ENCODE measurements around the gene COMT. TPM values are rescaled to one million over a fixed set of nuclear protein-coding genes. Genes with fewer than 3 reads are reported as not detected.

COMT gene
- total RNA-seq, 1 donor from 2014 or later = 34.8 TPM

GRCh38 chr22:19990188-19990587 lies 48.6 kb downstream of the COMT start:
- H3K4me3 Mint-ChIP-seq (ENCODE audit: unreplicated experiment) = no peak overlapping the region
- H3K9me3 Mint-ChIP-seq (ENCODE audit: unreplicated experiment) = peaks cover 2% of the 10 kb centered on the region

GRCh38 chr22:19990609-19991394 lies 49.2 kb downstream of the COMT start:
- H3K27ac Mint-ChIP-seq (ENCODE audit: unreplicated experiment) = no peak overlapping the region
- H3K4me1 Mint-ChIP-seq (ENCODE audit: low read depth, unreplicated experiment) = peaks cover 13% of the 10 kb centered on the region
- no peak for DNase-seq
- H3K9me3 Mint-ChIP-seq (ENCODE audit: unreplicated experiment) = peaks cover 2% of the 10 kb centered on the region
- H3K27me3 Mint-ChIP-seq (ENCODE audit: unreplicated experiment) = peaks cover 3% of the 10 kb centered on the region
- TF ChIP-seq CTCF (IDR thresholded peaks at IDR 0.05; ENCODE audit: partially characterized antibody, unreplicated experiment) = no peak
- H3K36me3 Mint-ChIP-seq (ENCODE audit: unreplicated experiment) = no peaks in the 10 kb centered on the region
- H3K4me3 Mint-ChIP-seq (ENCODE audit: unreplicated experiment) = no peak overlapping the region

More at GRCh38 chr22:19990188-19990587, 48.6 kb downstream of the COMT start:
- Mint-ChIP-seq H3K27me3 (ENCODE audit: unreplicated experiment) (peaks cover 5% of the 10 kb centered on the region), H3K36me3 (ENCODE audit: unreplicated experiment) (no peaks in the 10 kb centered on the region), H3K27ac (ENCODE audit: unreplicated experiment) (no peak overlapping the region), H3K4me1 (ENCODE audit: low read depth, unreplicated experiment) (peaks cover 15% of the 10 kb centered on the region)
- no peak for TF ChIP-seq CTCF (IDR thresholded peaks at IDR 0.05; ENCODE audit: partially characterized antibody, unreplicated experiment)
- DNase-seq = no peak

GRCh38 chr22:19991395-19991644 lies 49.7 kb downstream of the COMT start:
- peaks cover 2% of the 10 kb centered on the region for H3K9me3 Mint-ChIP-seq (ENCODE audit: unreplicated experiment)
- no peaks in the 10 kb centered on the region for H3K36me3 Mint-ChIP-seq (ENCODE audit: unreplicated experiment)
- H3K27me3 Mint-ChIP-seq (ENCODE audit: unreplicated experiment) = peaks cover 3% of the 10 kb centered on the region
- DNase-seq = no peak
- no peak for TF ChIP-seq CTCF (IDR thresholded peaks at IDR 0.05; ENCODE audit: partially characterized antibody, unreplicated experiment)
- no peak overlapping the region for H3K27ac Mint-ChIP-seq (ENCODE audit: unreplicated experiment)
- H3K4me3 Mint-ChIP-seq (ENCODE audit: unreplicated experiment) = no peak overlapping the region
- peaks cover 15% of the 10 kb centered on the region for H3K4me1 Mint-ChIP-seq (ENCODE audit: low read depth, unreplicated experiment)

- Mint-ChIP-seq H3K27ac (ENCODE audit: unreplicated experiment) (no peak overlapping the region), H3K4me1 (ENCODE audit: low read depth, unreplicated experiment) (peaks cover 18% of the 10 kb centered on the region), H3K4me3 (ENCODE audit: unreplicated experiment) (no peak overlapping the region), H3K36me3 (ENCODE audit: unreplicated experiment) (no peaks in the 10 kb centered on the region), H3K9me3 (ENCODE audit: unreplicated experiment) (peaks cover 2% of the 10 kb centered on the region), H3K27me3 (ENCODE audit: unreplicated experiment) (peaks cover 3% of the 10 kb centered on the region)
- no peak for DNase-seq
- no peak for TF ChIP-seq CTCF (IDR thresholded peaks at IDR 0.05; ENCODE audit: partially characterized antibody, unreplicated experiment)
These were observed 50.3 kb downstream of the COMT start for GRCh38 chr22:19991645-19992451.

- DNase-seq = no peak
- Mint-ChIP-seq H3K36me3 (ENCODE audit: unreplicated experiment) (no peaks in the 10 kb centered on the region), H3K4me1 (ENCODE audit: low read depth, unreplicated experiment) (peaks cover 18% of the 10 kb centered on the region), H3K27ac (ENCODE audit: unreplicated experiment) (no peak overlapping the region), H3K4me3 (ENCODE audit: unreplicated experiment) (no peak overlapping the region), H3K27me3 (ENCODE audit: unreplicated experiment) (peaks cover 3% of the 10 kb centered on the region), H3K9me3 (ENCODE audit: unreplicated experiment) (peaks cover 2% of the 10 kb centered on the region)
- TF ChIP-seq CTCF (IDR thresholded peaks at IDR 0.05; ENCODE audit: partially characterized antibody, unreplicated experiment) = no peak
These were observed 50.9 kb downstream of the COMT start for GRCh38 chr22:19992481-19992911.

Data from glutamatergic neuron (in vitro differentiated cells).